ENCODE results near the gene SLFN14.

SLFN14 gene

DNA sequence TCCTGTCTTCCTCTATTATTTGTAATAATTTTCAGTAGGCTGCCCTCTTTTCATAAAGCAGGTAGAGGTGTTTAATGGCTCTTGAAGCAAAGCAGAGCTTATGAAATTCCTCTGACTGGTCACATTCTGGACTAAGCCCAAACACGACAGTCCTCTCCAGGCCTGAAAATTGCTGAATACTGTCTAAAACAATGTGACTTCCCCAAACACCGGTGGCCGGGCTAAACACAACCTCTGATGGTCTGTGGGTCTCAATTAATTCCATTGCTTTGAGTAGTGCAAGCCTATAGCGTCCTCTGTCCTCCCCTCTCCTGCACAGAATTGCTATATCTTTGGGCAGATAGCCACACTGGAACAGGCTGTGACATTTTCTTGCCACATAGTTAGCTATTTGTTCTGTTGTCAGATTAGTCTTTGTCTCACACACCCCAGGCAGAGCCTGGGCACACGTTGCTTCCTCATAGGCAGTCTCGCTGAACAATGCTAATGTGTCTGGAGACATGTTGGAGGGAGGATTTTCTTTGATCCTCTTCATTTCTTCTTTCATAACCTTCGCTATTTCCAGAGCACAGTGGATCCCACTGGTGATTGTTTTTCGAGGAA, 12.3 kb downstream of the SLFN14 start:
- TF ChIP-seq, protein P1, sequence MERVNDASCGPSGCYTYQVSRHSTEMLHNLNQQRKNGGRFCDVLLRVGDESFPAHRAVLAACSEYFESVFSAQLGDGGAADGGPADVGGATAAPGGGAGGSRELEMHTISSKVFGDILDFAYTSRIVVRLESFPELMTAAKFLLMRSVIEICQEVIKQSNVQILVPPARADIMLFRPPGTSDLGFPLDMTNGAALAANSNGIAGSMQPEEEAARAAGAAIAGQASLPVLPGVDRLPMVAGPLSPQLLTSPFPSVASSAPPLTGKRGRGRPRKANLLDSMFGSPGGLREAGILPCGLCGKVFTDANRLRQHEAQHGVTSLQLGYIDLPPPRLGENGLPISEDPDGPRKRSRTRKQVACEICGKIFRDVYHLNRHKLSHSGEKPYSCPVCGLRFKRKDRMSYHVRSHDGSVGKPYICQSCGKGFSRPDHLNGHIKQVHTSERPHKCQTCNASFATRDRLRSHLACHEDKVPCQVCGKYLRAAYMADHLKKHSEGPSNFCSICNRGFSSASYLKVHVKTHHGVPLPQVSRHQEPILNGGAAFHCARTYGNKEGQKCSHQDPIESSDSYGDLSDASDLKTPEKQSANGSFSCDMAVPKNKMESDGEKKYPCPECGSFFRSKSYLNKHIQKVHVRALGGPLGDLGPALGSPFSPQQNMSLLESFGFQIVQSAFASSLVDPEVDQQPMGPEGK (CRISPR knock-in tag; IDR thresholded peaks at IDR 0.05; ENCODE audit: borderline replicate concordance), result no peak
- TF ChIP-seq CSDC2 (CRISPR knock-in tag; IDR thresholded peaks at IDR 0.05) (no peak), ZFP3 (CRISPR knock-in tag; IDR thresholded peaks at IDR 0.05) (no peak)
- no peak for ATAC-seq

DNA sequence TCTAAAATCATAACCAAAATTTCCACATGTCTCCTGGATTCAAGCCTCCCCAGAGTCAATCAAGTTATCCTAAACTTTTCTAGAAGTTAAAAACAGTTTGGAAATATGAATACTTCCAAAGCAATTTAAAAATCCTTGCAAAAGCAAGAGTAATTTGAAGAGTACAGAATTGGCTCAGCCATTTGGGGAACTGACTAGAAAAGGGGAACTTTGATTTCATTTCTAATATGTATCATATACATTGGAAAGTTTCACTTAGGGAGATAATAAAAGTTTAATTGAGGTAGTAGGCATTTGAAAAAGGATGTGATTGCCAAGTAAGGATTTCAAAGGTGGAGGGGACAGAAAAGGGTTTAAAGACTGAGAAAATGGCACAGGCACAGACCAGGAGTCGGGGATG, 14.1 kb downstream of the SLFN14 start:
- no peak for ATAC-seq
- TF ChIP-seq GLIS3 (CRISPR knock-in tag; IDR thresholded peaks at IDR 0.05) (no peak), PPARA (CRISPR knock-in tag; IDR thresholded peaks at IDR 0.05; ENCODE audit: borderline replicate concordance) (no peak), ZNF8 (CRISPR knock-in tag; IDR thresholded peaks at IDR 0.05) (no peak), ZC3H10 (CRISPR knock-in tag; IDR thresholded peaks at IDR 0.05) (no peak), ARNTL (CRISPR knock-in tag; IDR thresholded peaks at IDR 0.05; ENCODE audit: borderline replicate concordance, low read depth) (no peak), RARB (CRISPR knock-in tag; IDR thresholded peaks at IDR 0.05) (no peak), ZFP3 (CRISPR knock-in tag; IDR thresholded peaks at IDR 0.05) (no peak), ZFP30 (CRISPR knock-in tag; IDR thresholded peaks at IDR 0.05) (no peak), ZNF70 (CRISPR knock-in tag; IDR thresholded peaks at IDR 0.05) (no peak), TCF4 (CRISPR knock-in tag; IDR thresholded peaks at IDR 0.05; ENCODE audit: borderline replicate concordance) (no peak), ISL1 (CRISPR knock-in tag; IDR thresholded peaks at IDR 0.05) (no peak), CSDC2 (CRISPR knock-in tag; IDR thresholded peaks at IDR 0.05) (no peak), ESRRG (CRISPR knock-in tag; IDR thresholded peaks at IDR 0.05) (no peak), BACH2 (CRISPR knock-in tag; IDR thresholded peaks at IDR 0.05; ENCODE audit: borderline replicate concordance) (no peak)
- TF ChIP-seq, protein P1 (CRISPR knock-in tag; IDR thresholded peaks at IDR 0.05; ENCODE audit: borderline replicate concordance), result no peak
- TF ChIP-seq, protein P2, sequence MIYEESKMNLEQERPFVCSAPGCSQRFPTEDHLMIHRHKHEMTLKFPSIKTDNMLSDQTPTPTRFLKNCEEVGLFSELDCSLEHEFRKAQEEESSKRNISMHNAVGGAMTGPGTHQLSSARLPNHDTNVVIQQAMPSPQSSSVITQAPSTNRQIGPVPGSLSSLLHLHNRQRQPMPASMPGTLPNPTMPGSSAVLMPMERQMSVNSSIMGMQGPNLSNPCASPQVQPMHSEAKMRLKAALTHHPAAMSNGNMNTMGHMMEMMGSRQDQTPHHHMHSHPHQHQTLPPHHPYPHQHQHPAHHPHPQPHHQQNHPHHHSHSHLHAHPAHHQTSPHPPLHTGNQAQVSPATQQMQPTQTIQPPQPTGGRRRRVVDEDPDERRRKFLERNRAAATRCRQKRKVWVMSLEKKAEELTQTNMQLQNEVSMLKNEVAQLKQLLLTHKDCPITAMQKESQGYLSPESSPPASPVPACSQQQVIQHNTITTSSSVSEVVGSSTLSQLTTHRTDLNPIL (CRISPR knock-in tag; IDR thresholded peaks at IDR 0.05; ENCODE audit: low read depth), result no peak
- TF ChIP-seq, protein P3, sequence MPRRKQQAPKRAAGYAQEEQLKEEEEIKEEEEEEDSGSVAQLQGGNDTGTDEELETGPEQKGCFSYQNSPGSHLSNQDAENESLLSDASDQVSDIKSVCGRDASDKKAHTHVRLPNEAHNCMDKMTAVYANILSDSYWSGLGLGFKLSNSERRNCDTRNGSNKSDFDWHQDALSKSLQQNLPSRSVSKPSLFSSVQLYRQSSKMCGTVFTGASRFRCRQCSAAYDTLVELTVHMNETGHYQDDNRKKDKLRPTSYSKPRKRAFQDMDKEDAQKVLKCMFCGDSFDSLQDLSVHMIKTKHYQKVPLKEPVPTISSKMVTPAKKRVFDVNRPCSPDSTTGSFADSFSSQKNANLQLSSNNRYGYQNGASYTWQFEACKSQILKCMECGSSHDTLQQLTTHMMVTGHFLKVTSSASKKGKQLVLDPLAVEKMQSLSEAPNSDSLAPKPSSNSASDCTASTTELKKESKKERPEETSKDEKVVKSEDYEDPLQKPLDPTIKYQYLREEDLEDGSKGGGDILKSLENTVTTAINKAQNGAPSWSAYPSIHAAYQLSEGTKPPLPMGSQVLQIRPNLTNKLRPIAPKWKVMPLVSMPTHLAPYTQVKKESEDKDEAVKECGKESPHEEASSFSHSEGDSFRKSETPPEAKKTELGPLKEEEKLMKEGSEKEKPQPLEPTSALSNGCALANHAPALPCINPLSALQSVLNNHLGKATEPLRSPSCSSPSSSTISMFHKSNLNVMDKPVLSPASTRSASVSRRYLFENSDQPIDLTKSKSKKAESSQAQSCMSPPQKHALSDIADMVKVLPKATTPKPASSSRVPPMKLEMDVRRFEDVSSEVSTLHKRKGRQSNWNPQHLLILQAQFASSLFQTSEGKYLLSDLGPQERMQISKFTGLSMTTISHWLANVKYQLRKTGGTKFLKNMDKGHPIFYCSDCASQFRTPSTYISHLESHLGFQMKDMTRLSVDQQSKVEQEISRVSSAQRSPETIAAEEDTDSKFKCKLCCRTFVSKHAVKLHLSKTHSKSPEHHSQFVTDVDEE (CRISPR knock-in tag; IDR thresholded peaks at IDR 0.05), result no peak

DNA sequence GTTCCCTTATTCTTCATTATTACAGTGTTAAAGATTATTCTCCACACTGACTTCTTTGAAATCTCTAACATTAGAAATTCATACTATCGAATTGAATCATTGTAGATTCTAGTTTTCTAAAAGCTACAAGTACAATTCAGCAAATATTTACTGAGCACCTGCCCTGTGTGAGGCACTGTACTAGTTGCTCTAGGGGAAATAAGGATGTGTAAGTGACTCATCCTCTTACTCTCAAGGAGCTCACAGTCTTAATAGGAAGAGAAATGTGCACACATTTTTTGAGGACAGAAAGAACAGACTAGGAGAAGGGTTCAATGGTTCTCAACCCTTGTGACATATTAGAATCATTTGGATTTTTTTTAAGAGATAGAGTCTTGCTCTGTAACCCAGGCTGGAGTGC, 15.5 kb downstream of the SLFN14 start:
- no peak for ATAC-seq
- TF ChIP-seq CSDC2 (CRISPR knock-in tag; IDR thresholded peaks at IDR 0.05) (no peak), SNAI2 (CRISPR knock-in tag; IDR thresholded peaks at IDR 0.05) (no peak), ZFP3 (CRISPR knock-in tag; IDR thresholded peaks at IDR 0.05) (no peak), TOX (CRISPR knock-in tag; IDR thresholded peaks at IDR 0.05; ENCODE audit: borderline replicate concordance) (no peak), TCF4 (CRISPR knock-in tag; IDR thresholded peaks at IDR 0.05; ENCODE audit: borderline replicate concordance) (no peak), GLIS3 (CRISPR knock-in tag; IDR thresholded peaks at IDR 0.05) (no peak), BACH2 (CRISPR knock-in tag; IDR thresholded peaks at IDR 0.05; ENCODE audit: borderline replicate concordance) (no peak), ZC3H10 (CRISPR knock-in tag; IDR thresholded peaks at IDR 0.05) (no peak), ZNF70 (CRISPR knock-in tag; IDR thresholded peaks at IDR 0.05) (no peak), ZNF565 (CRISPR knock-in tag; conservative IDR thresholded peaks at IDR 0.05; ENCODE audit: low read depth) (no peak), RARB (CRISPR knock-in tag; IDR thresholded peaks at IDR 0.05) (no peak), ZNF8 (CRISPR knock-in tag; IDR thresholded peaks at IDR 0.05) (no peak), ESRRG (CRISPR knock-in tag; IDR thresholded peaks at IDR 0.05) (no peak), OSR1 (CRISPR knock-in tag; IDR thresholded peaks at IDR 0.05) (no peak), ISL1 (CRISPR knock-in tag; IDR thresholded peaks at IDR 0.05) (no peak)
- TF ChIP-seq, protein P4, sequence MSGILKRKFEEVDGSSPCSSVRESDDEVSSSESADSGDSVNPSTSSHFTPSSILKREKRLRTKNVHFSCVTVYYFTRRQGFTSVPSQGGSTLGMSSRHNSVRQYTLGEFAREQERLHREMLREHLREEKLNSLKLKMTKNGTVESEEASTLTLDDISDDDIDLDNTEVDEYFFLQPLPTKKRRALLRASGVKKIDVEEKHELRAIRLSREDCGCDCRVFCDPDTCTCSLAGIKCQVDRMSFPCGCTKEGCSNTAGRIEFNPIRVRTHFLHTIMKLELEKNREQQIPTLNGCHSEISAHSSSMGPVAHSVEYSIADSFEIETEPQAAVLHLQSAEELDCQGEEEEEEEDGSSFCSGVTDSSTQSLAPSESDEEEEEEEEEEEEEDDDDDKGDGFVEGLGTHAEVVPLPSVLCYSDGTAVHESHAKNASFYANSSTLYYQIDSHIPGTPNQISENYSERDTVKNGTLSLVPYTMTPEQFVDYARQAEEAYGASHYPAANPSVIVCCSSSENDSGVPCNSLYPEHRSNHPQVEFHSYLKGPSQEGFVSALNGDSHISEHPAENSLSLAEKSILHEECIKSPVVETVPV (CRISPR knock-in tag; IDR thresholded peaks at IDR 0.05), result no peak
- TF ChIP-seq, protein P1 (CRISPR knock-in tag; IDR thresholded peaks at IDR 0.05; ENCODE audit: borderline replicate concordance), result no peak
- TF ChIP-seq, protein P2 (CRISPR knock-in tag; IDR thresholded peaks at IDR 0.05; ENCODE audit: low read depth), result no peak
